Activated CD4-positive, alpha-beta T cell treated with anti-CD3 and anti-CD28 coated beads for 48 hours (primary cell): ENCODE measurements around the gene CRTC3.
"Not testable (repeated sequence)": the region's sequence is repeated elsewhere in the genome, so short reads cannot be mapped to it uniquely, and the experiment has no call there.

Experiments
- DNase-seq: peaks from one replicate; pipeline ENCODE4 v3.0.0-alpha.2; 2020

The CRTC3 gene

DNA sequence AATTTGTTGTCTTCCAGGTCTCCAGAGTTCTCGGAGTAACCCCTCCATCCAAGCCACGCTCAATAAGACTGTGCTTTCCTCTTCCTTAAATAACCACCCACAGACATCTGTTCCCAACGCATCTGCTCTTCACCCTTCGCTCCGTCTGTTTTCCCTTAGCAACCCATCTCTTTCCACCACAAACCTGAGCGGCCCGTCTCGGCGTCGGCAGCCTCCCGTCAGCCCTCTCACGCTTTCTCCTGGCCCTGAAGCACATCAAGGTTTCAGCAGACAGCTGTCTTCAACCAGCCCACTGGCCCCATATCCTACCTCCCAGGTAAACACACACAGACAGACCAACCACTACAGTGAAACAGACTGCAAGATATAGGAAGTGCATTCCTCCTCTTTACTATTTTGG lies 99.5 kb downstream of the CRTC3 start:
- no peak for DNase-seq

- DNase-seq = no peak
These were observed 103.6 kb downstream of the CRTC3 start for GRCh38 chr15:90633360-90633759.

- not testable (repeated sequence) for DNase-seq
These were observed 107.3 kb downstream of the CRTC3 start for GRCh38 chr15:90636993-90637392.

- no peak for DNase-seq
These were observed 108.0 kb downstream of the CRTC3 start for GRCh38 chr15:90637693-90638092.

DNA sequence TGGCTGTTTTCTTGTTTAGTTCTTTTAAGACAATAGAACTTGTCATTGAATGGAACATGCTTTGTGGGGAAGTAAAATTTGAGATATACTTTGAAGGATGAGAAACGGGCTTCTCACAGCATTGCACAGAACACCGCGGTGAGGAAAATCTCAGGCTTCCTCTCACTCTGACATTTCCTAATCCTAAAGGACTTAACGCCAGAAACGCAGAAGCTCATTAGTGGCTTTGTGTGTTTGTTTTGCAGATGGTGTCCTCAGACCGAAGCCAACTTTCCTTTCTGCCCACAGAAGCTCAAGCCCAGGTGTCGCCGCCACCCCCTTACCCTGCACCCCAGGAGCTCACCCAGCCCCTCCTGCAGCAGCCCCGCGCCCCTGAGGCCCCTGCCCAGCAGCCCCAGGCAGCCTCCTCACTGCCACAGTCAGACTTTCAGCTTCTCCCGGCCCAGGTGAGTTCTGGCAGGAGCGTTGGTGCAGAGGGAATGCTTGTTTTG lies 108.5 kb downstream of the CRTC3 start:
- DNase-seq = no peak

DNA sequence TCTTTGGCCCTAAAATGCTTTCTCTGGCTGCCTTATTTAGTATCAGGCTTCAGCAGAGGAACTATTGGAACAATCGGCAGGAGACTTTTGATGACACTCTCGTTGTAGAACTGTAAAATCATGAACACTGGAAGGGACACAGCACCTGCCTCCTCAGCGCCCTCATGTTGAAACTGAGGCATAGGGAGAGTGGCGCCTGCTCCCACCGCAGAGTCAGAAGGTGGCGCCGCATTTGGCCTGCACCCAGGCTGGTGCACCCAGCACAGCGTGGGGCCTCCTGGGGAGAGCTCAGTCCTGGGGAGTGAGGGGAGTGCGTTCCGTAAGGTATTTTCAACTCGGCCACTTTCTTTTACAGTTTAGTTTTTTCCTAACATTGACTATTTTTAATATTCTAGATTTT lies 109.2 kb downstream of the CRTC3 start:
- no peak for DNase-seq

- no peak for DNase-seq
These were observed 111.1 kb downstream of the CRTC3 start for GRCh38 chr15:90640862-90641261.

DNA sequence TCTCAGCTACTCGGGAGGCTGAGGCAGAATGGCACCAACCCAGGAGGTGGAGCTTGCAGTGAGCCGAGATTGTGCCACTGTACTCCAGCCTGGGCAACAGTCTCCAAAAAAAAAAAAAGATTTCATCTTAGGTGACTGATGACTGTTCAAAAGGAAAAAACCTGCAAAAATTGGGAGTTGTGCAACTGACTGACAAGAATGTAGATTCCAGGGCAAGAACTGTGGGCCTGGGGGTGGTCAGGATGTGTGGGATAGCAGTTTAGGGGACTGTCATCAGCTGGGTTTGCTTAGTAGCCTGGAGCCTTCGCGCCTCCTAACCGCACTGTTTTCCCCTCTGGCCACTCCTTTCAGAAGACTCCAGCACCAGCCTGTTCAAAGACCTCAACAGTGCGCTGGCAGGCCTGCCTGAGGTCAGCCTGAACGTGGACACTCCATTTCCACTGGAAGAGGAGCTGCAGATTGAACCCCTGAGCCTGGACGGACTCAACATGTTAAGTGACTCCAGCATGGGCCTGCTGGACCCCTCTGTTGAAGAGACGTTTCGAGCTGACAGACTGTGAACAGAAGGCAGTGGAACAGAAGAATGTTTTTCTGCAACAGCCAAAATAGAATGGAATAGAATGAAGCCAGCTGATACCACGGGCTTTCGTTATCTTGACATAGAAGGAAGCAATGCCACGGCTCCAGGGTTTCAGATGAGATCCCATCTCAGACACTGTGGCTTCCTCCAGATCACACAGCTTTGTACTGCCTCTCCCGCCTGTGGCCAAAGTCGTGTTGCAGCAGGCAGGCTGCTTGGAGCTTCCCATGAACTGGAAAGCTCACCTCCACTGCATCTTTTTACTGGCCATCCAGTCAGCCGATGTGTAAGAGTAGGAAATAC lies 112.1 kb downstream of the CRTC3 start:
- no peak for DNase-seq

- no peak for DNase-seq
These were observed 113.0 kb downstream of the CRTC3 start for GRCh38 chr15:90642464-90643300.

- DNase-seq = no peak
These were observed 113.5 kb downstream of the CRTC3 start for GRCh38 chr15:90643301-90643632.

DNA sequence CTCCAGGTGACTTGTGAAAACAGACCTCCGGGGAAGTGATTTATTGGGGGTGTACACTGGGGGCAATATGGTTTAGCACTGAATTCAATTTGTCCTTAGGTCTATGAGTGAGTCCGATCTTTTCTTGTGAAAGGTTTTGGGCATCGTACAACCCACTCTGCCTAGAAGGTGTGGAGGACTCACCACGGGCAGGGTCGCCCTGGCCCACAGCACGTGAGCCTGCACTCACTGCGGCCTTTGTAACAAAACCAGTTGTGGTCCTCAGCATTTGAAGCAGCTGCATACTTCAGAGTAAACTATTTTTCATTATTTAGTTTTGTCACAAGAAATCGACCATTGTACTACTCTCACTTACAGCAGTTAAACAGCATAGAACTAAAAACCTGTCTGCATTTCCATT lies 114.8 kb downstream of the CRTC3 start:
- DNase-seq = no peak

DNA sequence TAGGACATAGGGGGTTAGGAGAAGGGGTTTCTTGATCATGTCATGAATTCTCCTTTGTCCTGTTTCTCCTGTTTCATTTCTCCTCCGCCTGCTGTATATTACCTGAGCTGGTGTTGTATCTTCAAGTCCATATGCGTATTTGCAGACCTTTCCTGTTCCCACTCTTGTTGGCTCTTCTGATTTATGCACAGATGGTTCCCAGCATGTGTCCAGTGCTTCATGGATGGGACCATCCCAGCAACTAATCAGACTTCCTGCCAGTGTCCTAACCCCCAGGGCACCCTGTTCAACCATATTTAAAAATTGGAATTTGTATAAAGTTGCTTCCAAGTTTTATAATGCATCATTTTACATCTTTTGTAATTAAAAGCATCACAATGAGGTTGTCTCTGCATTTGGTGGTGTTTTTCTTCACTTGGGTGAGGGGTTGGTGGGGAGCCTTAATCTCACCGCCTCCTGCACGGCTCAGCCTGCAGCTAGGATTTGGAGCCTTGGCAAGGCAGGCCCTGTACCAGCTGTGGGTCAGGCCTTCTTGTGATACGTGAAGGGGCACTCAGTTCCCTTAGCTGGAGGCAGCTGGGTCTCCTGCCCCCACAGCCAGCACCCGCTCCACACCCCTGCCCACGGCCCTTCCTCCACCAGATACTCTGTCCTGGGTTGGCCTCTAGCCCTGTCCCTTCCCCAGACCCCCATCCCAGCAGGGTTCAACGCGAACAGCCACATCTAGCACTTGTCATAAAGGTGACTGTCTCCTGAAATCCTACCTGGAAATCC lies 115.4 kb downstream of the CRTC3 start:
- DNase-seq = no peak

- DNase-seq = no peak
These were observed 116.3 kb downstream of the CRTC3 start for GRCh38 chr15:90645873-90646575.

DNA sequence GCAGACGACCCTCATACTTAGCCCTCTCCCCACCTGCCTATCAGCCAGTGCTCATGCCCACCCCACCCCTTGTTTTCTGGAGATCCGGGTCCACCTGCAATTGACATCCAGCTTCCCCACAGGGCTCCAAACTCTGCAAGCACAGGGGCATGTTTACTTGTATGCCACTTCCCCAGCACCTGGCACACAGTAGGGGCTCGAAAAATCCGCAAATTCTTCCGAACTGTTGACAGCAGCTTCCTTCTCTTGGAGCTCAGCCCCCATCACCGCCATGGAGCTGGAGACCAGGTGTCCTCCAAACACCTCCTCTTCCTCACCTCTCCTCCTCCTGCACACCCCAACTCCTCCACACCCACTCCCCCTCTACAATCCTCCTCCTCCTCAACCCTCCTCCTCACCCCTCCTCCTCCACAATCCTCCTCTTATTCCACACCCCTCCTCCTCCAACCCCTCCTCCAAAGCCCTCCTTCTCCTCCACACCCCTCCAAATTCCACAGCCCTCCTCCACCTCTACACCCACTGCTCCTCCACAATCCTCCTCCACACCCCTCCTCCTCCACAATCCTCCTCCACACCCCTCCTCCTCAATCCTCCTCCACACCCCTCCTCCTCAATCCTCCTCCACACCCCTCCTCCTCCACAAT lies 117.1 kb downstream of the CRTC3 start:
- no peak for DNase-seq

DNA sequence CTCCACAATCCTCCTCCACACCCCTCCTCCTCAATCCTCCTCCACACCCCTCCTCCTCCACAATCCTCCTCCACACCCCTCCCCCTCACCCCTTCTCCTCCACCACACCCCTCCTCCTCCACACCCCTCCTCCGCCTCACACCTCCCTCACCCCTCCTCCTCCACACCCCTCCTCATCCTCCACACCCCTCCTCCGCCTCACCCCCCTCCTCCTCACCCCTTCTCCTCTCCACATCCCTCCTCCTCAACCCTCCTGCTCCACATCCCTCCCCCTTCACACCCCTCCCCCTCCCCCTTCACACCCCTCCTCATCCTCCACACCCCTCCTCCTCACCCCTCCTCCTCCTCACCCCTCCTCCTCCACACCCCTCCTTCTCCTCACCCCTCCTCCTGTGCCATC lies 117.6 kb downstream of the CRTC3 start:
- DNase-seq = no peak

DNA sequence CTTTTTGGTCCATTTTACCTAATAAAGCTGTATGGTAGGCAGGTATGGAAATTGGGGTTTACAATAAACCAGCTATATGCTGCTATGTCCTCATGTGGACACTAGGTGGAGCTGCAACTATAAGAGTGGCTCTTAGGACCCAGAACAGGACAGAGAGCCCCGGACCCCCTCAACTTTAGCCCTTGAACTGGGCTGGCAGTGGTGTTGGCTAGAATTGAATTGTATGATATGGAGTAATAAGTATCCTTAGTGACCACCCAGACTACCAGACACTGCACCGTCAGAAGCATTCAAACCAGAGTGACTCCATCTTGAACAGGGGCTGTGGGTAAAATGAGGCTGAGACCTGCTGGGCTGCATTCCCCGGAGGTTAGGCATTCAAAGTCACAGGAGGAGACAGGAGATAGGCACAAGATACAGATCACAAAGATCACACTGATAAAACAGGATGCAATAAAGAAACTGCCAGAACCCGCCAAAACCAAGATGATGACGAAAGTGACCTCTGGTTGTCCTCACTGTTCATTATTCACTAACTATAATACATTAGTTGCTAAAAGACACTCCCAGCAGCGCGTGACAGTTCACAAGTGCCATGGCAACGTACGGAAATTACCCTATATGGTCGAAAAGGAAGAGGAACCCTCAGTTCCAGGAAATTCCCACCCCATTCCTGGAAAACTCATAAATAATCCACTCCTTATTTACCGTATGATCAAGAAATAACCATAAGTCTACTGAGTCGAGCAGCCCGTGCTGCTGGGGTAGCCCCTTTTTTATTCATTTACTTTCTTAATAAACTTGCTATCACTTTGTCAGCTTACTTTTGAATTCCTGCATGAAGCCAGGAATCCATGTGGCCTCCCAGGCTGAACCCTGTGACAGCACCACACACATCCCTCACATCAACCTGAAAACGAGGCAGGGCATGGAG lies 118.7 kb downstream of the CRTC3 start:
- DNase-seq = peak; percentile 70

- DNase-seq = no peak
These were observed 120.6 kb downstream of the CRTC3 start for GRCh38 chr15:90650117-90650955.

GRCh38 chr15:90650956-90651689 lies 121.4 kb downstream of the CRTC3 start:
- no peak for DNase-seq
